ENCODE results near the gene MRGPRG.
"Not testable (repeated sequence)": the region's sequence is repeated elsewhere in the genome, so short reads cannot be mapped to it uniquely, and the experiment has no call there.

The MRGPRG gene

DNA sequence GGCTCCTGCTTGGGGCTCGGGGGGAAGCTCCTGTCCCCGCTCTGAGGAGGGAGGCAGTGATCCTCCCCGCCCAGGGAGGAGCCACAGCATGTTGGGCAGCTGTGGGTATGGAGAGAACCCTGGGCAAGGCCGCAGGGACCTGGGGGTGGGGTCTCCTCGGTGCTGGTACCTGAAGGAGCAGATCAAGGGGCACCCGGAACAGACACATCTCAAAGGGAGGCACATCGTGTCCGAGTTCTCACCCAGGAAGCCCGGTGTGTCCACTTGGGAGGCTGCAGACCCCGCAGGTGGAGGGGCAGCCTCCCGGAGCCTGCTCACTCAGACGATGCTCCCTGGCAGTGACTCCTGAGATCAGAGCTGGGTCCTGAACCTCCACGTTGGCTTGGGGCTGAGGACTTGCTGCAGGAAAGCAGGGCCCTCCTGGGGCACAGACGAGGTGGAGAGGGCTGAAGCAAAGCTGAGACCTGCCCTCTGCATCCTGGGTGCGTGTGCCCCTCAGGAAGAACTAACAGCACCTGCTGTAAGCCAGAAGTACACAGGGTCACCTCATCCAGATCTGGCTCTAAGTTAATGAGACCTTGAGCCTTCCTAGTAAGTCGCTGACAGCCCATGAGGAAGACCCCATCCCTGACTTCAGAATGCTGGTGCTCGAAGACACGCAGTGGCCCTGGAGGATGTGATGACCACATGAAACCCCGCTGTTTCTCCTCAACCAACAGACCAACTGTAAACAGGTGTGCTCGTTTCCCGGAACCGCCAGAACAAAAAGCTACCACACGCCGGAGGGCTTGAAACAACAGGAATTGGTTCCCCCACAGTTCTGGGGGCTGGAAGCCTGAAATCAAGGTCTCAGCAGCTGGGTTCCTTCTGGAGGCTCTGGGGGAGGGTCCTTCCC, 47.6 kb downstream of the MRGPRG start:
- DNase-seq, result no peak

DNA sequence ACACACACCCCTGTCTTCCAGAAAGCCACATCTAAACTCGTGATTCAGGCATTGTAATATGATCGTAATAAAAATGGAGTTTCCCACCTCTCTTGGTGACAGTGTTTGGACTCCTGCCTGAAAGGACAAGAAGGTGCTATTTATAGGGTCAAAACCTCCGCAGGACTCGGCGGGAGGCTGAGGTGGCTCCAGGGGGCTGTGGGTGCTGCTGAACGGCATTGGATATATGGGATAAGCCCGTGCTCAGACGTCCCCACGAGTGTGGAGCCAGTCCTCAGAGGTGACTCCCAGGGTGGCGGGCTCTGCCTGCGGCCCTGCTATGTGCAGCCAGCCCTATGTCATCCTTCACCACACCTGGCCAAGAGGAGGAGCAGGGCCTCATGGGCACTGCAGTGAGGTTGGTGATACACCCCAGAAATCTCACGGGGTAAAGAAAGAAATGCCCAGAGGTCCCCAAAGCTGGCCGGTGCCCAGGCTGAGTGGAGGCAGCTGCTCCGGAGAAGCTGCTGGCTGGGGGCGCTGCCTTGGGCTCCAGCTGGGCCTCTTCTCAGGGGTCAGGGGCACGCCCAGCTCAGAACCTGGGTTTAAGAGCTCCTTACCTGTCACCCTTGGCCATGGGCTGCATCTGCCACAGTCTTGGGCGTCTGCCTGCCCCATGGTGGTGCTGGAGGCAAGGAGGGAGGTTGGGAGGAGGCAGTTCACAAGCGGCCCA, 48.4 kb downstream of the MRGPRG start:
- DNase-seq, result no peak

DNA sequence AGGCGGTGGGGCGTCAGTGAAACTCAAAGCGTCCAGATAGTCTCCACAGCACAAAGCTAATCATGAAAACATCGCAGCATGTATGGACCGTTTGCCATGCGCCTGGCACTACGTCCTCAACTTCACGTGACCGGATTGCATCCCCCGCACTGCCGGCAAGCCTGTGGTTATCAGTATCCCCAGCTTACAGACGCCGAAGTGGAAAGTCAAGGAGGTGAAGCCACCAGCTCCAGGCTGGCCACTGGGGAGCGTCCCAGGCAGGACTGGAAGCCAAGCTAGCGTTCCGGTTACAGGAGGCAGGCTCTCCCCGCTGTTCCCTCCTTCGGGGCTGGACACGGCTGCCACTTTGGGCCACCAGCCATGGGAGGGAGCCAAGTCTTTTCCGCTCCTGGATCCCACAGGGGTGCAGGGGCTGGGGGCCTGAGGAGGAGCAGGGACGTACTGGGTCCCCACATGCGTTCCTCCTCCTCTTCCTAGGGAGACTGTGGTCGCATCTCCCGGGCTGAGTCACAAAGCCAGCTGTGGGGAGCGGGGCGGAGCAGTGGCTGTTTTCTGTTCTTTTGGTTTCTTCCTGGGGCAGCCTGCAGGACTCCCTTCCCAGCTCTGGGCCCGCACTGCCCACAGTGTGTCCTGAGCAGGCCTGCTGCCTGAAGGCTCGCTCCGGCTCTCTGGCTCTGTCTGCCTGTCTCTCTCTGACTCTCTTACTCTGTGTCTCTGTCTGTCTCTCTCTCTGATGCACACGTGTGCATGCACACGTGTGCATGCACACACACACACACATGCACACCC, 49.2 kb downstream of the MRGPRG start:
- DNase-seq, result no peak

DNA sequence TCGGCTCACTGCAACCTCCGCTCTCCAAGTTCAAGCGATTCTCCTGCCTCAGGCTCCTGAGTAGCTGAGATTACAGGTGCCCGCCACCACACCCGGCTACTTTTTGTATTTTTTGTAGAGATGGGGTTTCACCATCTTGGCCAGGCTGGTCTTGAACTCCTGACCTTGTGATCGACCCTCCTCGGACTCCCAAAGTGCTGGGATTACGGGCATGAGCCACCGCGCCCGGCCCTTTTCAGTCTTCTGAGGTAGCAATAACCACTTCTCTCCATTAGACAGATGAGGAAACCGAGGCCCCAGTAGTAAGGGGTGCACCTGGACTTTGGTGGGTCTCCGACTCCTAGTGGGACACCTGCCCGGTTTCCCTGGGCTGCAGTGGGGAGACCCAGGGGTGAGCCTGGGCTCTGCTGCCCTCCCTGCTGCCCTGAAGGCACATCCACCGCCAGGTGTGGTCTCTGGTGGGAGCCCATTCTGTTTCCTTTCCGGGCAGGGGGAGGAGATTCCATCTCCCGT, 49.8 kb downstream of the MRGPRG start:
- DNase-seq, result not testable (repeated sequence)
